ENCODE results near the gene NOC4L. TPM values are rescaled to one million over a fixed set of nuclear protein-coding genes. Genes with fewer than 3 reads are reported as not detected.

NOC4L gene
- total and polyA plus RNA-seq, 2 donors (not counting 3 experiments of a cell fraction or from before 2014, with no cell fraction given) = 19.4 to 29.4 TPM

- no peak overlapping the region for H3K4me3 ChIP-seq (replicated peaks in 1 of 3; ENCODE audit: insufficient read depth in 1 of 3, low read depth in 1 of 3, low read length in 3 of 3)
- dilution Hi-C loops (cut with MboI; ENCODE audit: extremely low pct_ligation_motif_present, low sequenced_read_pairs) (no loop called here), intact Hi-C loops (cut with micrococcal nuclease) (no loop called here)
- POLR2A ChIA-PET = no interaction called here
- FAIRE-seq (no peak), DNase-seq (ENCODE audit: low read depth, low spot score) (no peak)
- H4K20me1 ChIP-seq (replicated peaks; ENCODE audit: control insufficient read depth, extremely low read depth, insufficient read depth, low read length) = no peaks in the 10 kb centered on the region
- H3K9me3 ChIP-seq (replicated peaks; ENCODE audit: control insufficient read depth, insufficient read depth, low read length) = no peaks in the 10 kb centered on the region
- H3K4me2 ChIP-seq (ENCODE audit: insufficient read depth, low read length) = no peak overlapping the region
- no peak for TF ChIP-seq FOS (IDR thresholded peaks at IDR 0.05; ENCODE audit: borderline replicate concordance, insufficient read depth, low read length)
- no peak for TF ChIP-seq POLR2AphosphoS5 (IDR thresholded peaks at IDR 0.05; ENCODE audit: insufficient read depth, low read depth, low read length)
- TF ChIP-seq JUN (IDR thresholded peaks at IDR 0.05; ENCODE audit: borderline replicate concordance, insufficient read depth, insufficient read length, low read depth) = no peak
- TF ChIP-seq, protein P1, sequence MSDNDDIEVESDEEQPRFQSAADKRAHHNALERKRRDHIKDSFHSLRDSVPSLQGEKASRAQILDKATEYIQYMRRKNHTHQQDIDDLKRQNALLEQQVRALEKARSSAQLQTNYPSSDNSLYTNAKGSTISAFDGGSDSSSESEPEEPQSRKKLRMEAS (IDR thresholded peaks at IDR 0.05; ENCODE audit: insufficient read depth, insufficient read length) = no peak
- no peak for TF ChIP-seq POLR2A (IDR thresholded peaks at IDR 0.05; ENCODE audit: low read depth, low read length)
- TF ChIP-seq GATA2 (IDR thresholded peaks at IDR 0.05; ENCODE audit: insufficient read depth, insufficient read length, low read depth, low read length) = no peak
- no peak for TF ChIP-seq EZH2 (IDR thresholded peaks at IDR 0.05; ENCODE audit: borderline replicate concordance, low read depth, low read length, severe bottlenecking)
- no peak for TF ChIP-seq CTCF (IDR thresholded peaks at IDR 0.05; ENCODE audit: extremely low read depth in 1 of 2, insufficient read depth in 1 of 2, low read depth in 1 of 2, low read length in 2 of 2)
- TF ChIP-seq MYC (IDR thresholded peaks at IDR 0.05; ENCODE audit: low read depth, low read length) = no peak
- no peaks in the 10 kb centered on the region for H3K79me2 ChIP-seq (ENCODE audit: control insufficient read depth, insufficient read depth, low read length)
- CTCF ChIA-PET = no interaction called here
- no peaks in the 10 kb centered on the region for H3K9me1 ChIP-seq (replicated peaks; ENCODE audit: control insufficient read depth, extremely low read depth, insufficient read depth, low read length)
- H3K27ac ChIP-seq (ENCODE audit: insufficient read depth, low read depth, low read length) = no peak overlapping the region
- no peak overlapping the region for H3K9ac ChIP-seq (replicated peaks; ENCODE audit: extremely low read depth, insufficient read depth, low read length)
- H3K36me3 ChIP-seq (ENCODE audit: control insufficient read depth in 2 of 2, extremely low read depth in 1 of 2, insufficient read depth in 2 of 2, low read length in 2 of 2) = no peaks in the 10 kb centered on the region
- peaks cover 0 to 2% of the 10 kb centered on the region in 2 experiments for H3K27me3 ChIP-seq (ENCODE audit: control insufficient read depth in 2 of 2, insufficient read depth in 2 of 2, low read length in 2 of 2)
- no peaks in the 10 kb centered on the region for H3K4me1 ChIP-seq (ENCODE audit: control insufficient read depth, extremely low read depth, insufficient read depth, low read length)
- BruUV-seq (replicated peaks) = no TSS peak
- H2AFZ ChIP-seq (ENCODE audit: low read depth, low read length) = no peak overlapping the region
Observed at GRCh38 chr12:132173135-132174014, 29.1 kb downstream of the NOC4L start.
